Activated CD4-positive, CD25-positive, alpha-beta regulatory T cell (primary cell): ENCODE results near the gene SSH3.
A peak's percentile ranks its signal among the peaks of the same experiment; 100 is the strongest.
"Not testable (repeated sequence)": the region's sequence is repeated elsewhere in the genome, so short reads cannot be mapped to it uniquely, and the experiment has no call there.

ENCODE experiments used
- DNase-seq, 4 experiments: peaks; one replicate each; lab custom pipeline; 2025; lab: John Stamatoyannopoulos, UW

SSH3 gene, protein sequence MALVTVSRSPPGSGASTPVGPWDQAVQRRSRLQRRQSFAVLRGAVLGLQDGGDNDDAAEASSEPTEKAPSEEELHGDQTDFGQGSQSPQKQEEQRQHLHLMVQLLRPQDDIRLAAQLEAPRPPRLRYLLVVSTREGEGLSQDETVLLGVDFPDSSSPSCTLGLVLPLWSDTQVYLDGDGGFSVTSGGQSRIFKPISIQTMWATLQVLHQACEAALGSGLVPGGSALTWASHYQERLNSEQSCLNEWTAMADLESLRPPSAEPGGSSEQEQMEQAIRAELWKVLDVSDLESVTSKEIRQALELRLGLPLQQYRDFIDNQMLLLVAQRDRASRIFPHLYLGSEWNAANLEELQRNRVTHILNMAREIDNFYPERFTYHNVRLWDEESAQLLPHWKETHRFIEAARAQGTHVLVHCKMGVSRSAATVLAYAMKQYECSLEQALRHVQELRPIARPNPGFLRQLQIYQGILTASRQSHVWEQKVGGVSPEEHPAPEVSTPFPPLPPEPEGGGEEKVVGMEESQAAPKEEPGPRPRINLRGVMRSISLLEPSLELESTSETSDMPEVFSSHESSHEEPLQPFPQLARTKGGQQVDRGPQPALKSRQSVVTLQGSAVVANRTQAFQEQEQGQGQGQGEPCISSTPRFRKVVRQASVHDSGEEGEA

GRCh38 chr11:67303132-67303834 is at the start of gene SSH3:
Gene SSH3, plus strand, starts transcription at chr11:67303530. Its CDS starts 96 bp downstream, at chr11:67303626.
- DNase-seq, result no peak

GRCh38 chr11:67253872-67254624 is 49.3 kb upstream of the SSH3 start:
- no peak for DNase-seq

DNA sequence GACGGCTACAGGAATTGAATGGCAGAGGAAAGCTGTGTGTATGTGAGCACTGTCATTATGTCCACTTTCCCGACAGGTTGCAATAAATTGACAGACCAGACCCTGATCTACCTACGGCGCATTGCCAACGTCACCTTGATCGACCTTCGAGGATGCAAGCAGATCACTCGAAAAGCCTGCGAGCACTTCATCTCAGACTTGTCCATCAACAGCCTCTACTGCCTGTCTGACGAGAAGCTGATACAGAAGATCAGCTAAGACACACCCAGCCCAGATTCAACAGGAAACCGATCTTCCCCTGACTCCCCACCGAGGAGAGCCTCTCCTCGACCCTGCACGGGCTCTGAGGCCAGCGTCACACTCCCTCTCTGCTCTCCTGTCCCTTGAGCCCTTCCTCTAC is 48.5 kb upstream of the SSH3 start:
- no peak for DNase-seq

DNA sequence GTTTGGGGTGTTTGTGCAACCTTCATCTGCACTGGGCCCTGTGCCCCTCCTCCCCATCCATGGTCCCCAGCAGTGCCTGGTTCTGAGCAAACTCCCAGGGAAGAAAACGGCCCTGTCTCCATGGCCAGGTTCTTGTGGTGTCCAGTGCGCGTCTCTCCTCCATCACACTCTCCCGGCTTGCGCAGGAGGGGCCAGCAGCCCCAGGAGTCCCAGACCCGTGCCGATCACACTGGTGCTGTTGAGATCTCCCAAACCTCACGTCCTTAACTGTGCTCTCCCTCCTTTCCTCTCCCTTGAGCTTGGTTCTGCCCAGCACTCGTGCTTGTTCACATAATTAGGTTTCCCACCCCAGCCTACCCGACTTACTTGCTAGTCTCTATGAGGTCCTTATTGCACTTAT is 48.0 kb upstream of the SSH3 start:
- DNase-seq, result no peak

DNA sequence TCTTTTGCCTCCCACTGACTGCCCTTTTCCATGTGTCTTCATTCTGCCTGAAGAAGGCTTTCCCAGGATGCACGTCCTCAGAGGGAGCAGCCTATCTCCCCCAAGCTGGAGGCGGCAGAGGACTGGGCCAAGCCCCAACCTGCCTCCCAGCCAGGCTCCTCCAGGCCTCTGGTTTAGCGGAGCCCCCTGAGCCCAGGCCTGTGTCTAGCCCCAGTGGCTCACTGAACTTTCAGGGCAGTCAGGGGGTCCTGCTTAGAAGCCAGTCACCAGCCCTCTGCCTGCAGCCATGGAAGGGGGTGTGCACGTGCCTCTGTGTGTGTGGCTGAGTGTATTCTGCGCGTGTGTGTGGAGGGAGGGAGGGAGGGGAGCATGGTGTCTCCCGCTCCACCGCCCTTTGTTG is 47.5 kb upstream of the SSH3 start:
- no peak for DNase-seq

- DNase-seq, result no peak
Observed at GRCh38 chr11:67256477-67257135, 46.7 kb upstream of the SSH3 start.

- no peak for DNase-seq
Observed at GRCh38 chr11:67260406-67260805, 42.9 kb upstream of the SSH3 start.

- DNase-seq, result not testable (repeated sequence)
Observed at GRCh38 chr11:67260885-67261639, 42.3 kb upstream of the SSH3 start.

GRCh38 chr11:67261640-67261945 is 41.7 kb upstream of the SSH3 start:
- DNase-seq, result no peak

DNA sequence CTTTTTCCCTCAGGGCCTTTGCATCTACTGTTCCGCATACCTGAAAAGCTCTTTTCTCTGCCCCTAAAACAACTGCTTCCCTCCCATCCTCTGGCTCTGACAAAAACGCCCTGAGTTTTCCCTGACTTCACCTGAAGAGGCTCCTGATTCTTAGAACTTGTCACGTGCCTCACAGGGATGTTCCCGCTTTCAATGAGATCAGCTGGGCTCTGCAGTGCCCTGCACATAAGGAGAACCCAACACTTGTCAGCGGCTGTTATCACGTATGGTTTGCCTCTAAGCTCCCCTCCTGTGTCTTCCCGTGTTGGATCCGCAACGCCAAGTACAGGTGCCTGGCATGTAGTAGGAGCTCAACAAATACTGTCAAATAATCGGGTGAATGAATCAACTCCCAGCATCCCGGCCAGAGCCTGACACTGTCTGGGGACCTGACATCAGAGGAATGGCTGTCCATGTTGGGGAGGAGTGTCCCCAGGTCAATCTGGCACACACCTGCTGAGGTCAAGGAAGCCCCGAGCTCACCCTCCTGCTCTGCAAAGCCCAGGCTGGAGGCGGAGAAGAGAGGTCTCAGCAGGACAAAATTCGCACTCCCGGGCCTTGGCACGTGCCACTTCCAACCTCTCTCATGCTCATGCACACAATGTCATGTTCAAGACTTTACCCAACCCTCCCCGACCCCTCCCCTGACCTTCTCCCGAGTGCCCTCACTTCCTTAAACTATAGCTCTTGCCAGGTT is 41.2 kb upstream of the SSH3 start:
- DNase-seq, result no peak

GRCh38 chr11:67262731-67263675 is 40.3 kb upstream of the SSH3 start:
- DNase-seq, result peak; percentile 42 to 59 (median 57)

GRCh38 chr11:67264260-67264659 is 39.1 kb upstream of the SSH3 start:
- no peak for DNase-seq

DNA sequence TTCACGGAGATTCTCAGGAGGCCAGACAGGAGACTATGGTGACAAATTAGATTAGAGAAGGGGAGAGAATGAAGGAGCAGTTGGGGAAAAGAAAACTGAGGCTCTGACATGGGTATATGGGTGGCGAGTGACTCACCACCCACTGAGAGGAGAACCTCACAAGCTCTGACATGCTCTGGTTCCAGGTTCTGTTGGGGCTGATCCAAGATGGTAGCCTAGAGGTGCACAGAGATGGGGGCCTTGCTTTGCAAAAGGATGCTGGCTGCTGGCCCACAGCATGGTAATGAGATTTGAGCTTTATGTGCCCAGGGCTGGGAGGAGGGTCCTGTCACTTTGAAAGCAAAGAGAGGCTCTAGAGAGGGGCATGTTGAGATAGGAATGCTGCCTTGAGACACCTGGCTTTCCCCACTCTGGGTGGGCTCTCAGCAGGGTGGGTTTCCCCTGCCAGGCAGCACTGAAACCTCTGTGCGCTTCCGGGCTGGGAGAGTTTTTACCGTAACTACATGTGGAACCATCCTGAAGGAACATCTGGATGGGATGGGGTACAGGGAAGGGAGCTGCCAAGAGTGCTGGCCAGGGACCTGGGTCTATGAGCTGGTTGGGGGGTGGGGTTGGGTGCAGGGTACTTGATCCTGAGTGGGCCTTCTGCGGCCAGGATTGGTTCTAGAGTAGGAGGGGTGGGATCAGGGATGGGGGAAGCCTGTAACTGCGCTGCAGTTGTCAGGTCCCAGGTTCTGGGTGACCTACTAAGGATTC is 38.3 kb upstream of the SSH3 start:
- DNase-seq, result no peak

DNA sequence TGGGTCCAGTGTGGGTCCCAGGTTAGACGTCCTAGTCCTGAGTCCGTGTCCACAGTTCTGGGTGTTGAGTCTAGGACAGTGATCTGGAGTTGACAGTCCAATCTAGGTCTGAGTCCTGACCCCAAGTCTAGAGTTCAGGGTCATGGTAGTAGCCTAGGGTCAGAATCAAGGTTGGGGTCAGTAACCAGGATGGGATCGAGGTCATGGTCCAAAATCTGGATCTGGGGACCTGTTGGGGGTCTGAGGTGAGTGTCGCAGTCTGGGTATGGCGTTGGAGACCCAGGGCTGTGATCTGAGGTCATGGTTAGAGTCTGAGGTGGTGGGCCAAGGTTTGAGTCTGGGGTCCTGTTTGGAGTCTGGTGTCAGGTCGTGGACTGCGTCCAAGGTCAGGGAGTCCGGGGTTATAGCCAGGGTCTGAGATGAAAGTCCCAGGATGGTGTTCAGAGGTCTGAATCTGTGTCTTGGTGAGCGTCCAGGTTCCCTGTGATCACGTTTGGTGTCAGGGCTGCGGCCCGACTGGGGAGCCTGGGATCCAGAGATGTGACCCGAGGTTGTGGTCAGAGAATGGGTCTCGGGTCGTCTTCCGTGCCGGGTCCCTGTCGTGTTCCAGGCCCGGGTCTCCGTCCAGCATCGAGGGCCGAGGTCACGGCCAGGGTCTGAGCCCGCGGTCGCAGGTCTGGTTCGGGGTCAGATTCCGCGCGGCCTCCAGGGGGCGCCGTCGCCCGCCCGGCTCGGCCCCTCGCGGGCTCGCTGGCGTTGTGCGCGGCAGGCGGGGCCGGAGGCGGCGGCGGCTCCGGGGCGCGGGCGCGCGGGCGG is 37.5 kb upstream of the SSH3 start:
- peak; percentile 65 to 74 (median 70) for DNase-seq

DNA sequence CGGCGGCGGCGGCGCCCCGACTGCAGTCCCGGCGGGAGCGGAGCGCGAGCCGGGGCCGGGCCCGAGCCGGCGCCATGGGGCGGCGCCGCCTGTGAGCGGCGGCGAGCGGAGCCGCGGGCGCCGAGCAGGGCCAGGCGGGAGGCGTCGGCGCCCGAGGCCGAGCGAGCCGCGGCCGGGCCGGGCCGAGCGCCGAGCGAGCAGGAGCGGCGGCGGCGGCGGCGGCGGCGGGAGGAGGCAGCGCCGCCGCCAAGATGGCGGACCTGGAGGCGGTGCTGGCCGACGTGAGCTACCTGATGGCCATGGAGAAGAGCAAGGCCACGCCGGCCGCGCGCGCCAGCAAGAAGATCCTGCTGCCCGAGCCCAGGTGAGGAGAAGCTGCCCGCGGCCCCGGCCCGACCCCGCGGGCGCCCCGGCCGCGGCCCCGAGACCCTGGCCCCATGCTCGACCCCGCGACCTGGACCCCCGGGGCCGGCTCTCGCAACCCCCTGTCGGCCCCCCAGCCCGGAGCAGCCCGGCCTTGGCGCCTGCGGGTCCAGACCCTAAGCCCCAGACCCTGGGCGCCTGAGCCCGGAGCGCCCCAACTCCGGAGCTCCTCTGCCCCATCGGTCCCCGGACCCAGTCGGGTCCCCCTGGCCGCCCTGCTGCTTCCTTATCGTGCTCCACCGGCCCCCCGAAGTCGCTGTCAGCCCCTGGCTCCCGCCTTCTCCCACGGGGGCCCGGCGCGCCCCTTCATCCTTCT is 36.7 kb upstream of the SSH3 start, which contains the start of gene GRK2:
GRK2 (plus strand) TSS at position 25 of the 739 bp plus-strand sequence; CDS start at position 252, 227 bp downstream.
- DNase-seq, result no peak

DNA sequence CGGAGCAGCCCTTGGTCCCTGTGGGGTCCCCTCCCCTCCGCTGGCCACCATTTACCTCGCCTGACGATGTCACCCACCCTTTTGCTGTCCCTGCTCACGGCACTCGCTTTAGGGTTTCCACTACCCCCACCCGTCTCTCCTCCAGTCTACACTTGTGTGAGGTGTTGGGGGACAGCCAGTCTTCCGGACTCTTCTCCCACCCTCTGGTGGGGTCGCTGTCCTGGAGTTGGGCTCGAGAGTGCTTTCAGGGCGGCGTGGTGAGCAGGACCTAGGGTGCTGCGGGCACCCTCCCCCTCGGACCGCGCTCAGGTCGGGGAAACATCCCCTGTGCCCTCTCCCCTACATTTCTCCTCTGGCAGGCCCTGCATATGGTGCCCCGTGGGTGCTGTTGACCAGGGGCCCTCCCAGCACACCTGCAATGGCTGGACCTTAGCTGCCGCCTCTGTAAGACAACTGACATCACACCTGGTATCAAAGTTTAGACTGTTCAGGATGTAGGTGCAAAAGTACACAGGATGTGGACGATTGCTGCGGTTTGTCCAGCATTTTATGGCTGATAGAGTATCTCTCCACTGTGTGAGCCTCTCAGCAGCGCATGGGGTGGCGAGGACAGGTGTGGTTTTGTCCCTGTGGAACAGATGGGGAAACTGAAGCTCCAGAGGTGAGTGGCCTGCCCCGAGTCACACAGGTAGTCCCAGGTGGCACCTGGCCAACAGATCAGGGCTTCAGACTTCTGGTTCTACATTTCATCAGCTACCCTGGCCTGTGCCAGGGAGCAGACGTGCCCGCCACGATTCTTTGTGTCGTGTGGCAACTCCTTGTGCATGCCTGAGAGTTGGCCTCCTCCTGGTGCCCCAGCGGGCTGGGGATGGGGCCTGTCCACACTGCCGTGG is 35.9 kb upstream of the SSH3 start:
- no peak for DNase-seq
